Measurements from ENCODE around the gene RHEB. TPM values are rescaled to one million over a fixed set of nuclear protein-coding genes. Genes with fewer than 3 reads are reported as not detected.
A peak's percentile ranks its signal among the peaks of the same experiment; 100 is the strongest.
"Not testable (repeated sequence)": the region's sequence is repeated elsewhere in the genome, so short reads cannot be mapped to it uniquely, and the experiment has no call there.

The RHEB gene
- total RNA-seq, 2 experiments from 2014 or later, result 86.8 to 90.7 TPM

DNA sequence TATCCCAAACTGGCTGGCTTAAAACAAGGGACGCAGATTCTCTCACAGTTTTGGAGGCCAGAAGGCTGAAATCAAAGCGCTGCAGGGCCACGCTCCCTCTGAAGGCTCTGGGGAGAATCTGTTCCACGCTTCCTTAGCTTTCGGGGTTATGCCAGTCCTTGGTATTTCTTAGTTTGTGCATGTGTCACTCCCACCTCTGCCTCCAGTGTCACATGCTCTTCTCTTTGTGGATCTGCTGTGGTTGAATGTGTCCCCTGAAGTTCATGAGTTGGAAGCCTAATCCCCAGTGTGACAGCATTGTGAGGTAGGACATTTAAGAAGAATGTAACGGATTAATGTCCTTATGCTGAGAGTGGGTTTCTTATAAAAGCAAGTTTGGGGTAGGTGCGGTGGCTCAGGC lies 29.4 kb upstream of the RHEB start:
- Mint-ChIP-seq H3K4me1 (peaks cover 5% of the 10 kb centered on the region), H3K36me3 (ENCODE audit: low read depth) (no peaks in the 10 kb centered on the region), H3K27me3 (peaks cover 28% of the 10 kb centered on the region)

DNA sequence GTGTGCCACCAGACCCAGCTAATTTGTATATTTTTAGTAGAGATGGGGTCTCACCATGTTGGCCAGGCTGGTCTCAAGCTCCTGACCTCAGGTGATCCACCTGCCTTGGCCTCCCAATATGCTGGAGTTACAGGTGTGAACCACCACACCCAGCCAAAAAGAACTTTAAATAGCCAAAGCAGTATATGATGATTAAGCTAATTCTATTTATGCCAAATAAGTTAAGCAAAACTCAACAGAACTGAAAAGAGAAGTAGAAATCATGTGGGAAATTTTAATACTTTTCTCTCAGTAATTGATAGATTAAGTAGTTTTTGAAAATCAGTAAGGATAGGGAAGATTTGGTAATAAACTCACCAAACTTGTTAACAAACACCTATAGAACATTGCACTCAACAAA lies 24.5 kb upstream of the RHEB start:
- ChIA-PET CTCF (no interaction called here), POLR2A (no interaction called here)
- Mint-ChIP-seq H3K9me3 (no peaks in the 10 kb centered on the region), H3K27me3 (peaks cover 31% of the 10 kb centered on the region), H3K4me3 (no peak overlapping the region), H3K27ac (no peak overlapping the region), H3K36me3 (ENCODE audit: low read depth) (no peaks in the 10 kb centered on the region), H3K4me1 (no peaks in the 10 kb centered on the region)
- no peak for DNase-seq

More for the DNA sequence above, 29.4 kb upstream of the RHEB start:
- no peak overlapping the region for H3K27ac Mint-ChIP-seq
- DNase-seq, result no peak
- CTCF ChIA-PET, result interaction anchor here (0.6 to 1.3 kb wide), 2 partner anchors 10 to 234 kb away, joined by 3 to 4 read pairs; no protein-coding TSS in a partner anchor
- no peak overlapping the region for H3K4me3 Mint-ChIP-seq
- H3K9me3 Mint-ChIP-seq, result no peaks in the 10 kb centered on the region
- POLR2A ChIA-PET, result no interaction called here

DNA sequence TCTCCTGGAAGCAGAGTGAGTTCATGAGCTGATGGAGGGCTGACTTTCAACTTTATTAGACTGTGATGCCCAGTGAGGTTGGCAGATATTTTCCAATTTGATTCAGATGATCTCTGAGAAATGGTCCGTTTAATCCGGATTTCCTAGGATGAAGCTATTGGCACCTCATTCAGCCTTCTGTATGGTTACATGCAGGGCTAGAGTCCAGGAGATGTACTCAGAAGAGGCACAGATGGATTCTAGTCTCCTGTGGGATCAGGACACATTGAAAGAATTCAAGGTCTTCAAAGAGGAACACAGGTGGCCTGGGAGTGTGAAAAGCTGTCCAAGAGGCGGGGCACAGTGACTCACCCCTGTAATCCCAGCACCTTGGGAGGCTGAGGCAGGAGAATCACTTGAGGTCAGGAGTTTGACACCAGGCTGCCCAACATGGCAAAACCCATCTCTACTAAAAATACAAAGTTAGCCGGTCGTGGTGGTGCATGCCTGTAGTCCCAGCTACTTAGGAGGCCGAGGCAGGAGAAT lies 23.0 kb upstream of the RHEB start:
- Mint-ChIP-seq H3K27me3 (peaks cover 38% of the 10 kb centered on the region), H3K4me3 (no peak overlapping the region), H3K27ac (no peak overlapping the region), H3K9me3 (no peaks in the 10 kb centered on the region), H3K36me3 (ENCODE audit: low read depth) (no peaks in the 10 kb centered on the region), H3K4me1 (peaks cover 4% of the 10 kb centered on the region)
- DNase-seq, result no peak
- POLR2A ChIA-PET, result no interaction called here
- CTCF ChIA-PET, result no interaction called here

DNA sequence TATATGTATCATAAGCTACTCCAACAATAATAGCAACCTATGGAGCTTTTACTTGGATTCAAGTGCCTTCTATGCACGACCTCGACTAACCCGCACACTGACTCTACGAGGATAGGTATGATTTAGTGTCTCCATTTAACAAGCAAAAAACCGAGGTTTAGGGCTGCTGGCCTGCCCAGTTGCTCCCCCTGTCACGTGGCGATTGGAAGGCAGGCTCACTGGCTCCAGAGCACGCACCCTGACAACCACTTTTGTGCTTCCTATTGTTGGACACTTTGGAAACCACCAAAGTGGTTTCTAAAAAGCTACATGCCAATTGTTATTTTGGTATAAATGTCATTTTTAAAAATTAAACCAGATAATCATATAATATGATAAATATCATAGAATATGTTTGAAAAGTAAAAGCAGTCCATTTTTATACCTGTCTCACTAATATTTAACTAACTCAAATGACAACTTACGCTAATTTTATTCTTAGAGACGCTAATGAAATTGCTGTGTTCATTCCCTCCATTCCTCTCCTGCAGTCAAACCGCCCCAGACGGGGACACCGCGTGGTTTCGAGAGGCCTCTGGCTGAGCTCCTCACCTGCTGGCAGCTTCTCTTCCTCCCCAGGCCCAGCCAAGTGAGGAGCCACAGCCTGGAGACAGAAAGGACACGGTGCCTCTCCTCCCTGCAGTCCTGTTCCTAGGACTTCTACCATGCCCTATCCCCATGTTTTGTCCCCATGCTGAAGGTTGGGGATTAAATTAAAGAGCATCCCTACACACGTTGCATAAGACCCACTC lies 22.2 kb upstream of the RHEB start:
- Mint-ChIP-seq H3K27me3 (peaks cover 35% of the 10 kb centered on the region), H3K4me3 (no peak overlapping the region), H3K4me1 (peaks cover 4% of the 10 kb centered on the region), H3K27ac (no peak overlapping the region), H3K36me3 (ENCODE audit: low read depth) (no peaks in the 10 kb centered on the region), H3K9me3 (no peaks in the 10 kb centered on the region)
- ChIA-PET CTCF (interaction anchor here (0.5 kb wide), 1 partner anchor 966 kb away, joined by 3 read pairs; no protein-coding TSS in a partner anchor), POLR2A (no interaction called here)
- no peak for DNase-seq

DNA sequence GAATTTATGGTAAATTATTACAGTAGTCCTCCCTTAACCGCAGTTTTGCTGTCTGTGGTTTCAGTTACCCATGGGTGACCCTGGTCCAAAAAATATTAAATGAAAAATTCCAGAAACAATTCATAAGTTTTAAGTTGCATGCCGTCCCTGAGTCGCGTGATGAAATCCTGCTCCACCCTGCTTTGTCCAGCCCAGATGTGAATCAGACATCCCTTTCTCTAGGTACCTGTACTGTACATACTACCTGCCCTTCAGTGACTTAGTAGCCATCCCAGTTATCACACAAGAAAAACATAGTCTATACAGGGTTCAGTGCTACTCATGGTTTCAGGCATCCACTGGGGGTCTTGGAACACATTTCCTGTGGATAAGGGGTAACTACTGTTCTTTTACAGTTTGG lies 20.5 kb upstream of the RHEB start:
- ChIA-PET POLR2A (no interaction called here), CTCF (no interaction called here)
- no peaks in the 10 kb centered on the region for H3K36me3 Mint-ChIP-seq (ENCODE audit: low read depth)
- no peaks in the 10 kb centered on the region for H3K9me3 Mint-ChIP-seq
- H3K27me3 Mint-ChIP-seq, result peaks cover 25% of the 10 kb centered on the region
- no peak for DNase-seq
- no peak overlapping the region for H3K4me3 Mint-ChIP-seq
- H3K27ac Mint-ChIP-seq, result no peak overlapping the region
- peaks cover 4% of the 10 kb centered on the region for H3K4me1 Mint-ChIP-seq

DNA sequence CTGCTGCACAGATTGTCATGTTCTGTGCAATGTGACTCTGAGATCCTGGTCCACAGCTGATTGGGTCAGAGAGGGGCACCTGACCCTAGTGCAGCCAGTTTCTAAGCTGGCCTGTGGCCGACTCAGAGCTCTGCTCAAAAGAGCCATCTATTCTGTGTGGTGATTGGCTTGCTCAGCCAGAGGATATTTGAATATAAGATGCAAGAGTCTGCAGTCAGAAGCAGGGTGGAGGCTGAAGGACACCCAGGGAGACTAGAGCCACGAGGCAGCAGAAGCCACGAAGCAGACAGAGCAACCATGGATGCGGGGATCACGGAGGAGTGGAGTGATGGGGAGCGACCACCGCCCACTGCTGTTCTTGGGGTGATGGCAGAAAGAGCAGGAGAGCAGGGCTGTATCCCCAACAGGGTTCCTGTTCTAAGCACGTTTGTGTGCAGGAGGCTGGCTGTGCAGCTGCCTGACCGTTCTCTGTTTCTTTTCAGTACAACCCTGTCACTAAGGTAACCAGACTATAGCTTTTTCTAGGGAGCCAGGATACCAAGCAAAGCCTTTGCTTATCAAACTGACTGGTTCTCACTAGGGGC lies 19.5 kb upstream of the RHEB start:
- no peak for DNase-seq
- H3K4me1 Mint-ChIP-seq, result peaks cover 4% of the 10 kb centered on the region
- POLR2A ChIA-PET, result no interaction called here
- CTCF ChIA-PET, result interaction anchor here (0.9 to 1.3 kb wide), 2 partner anchors 11 kb away, joined by 4 to 5 read pairs; no protein-coding TSS in a partner anchor
- no peak overlapping the region for H3K4me3 Mint-ChIP-seq
- no peak overlapping the region for H3K27ac Mint-ChIP-seq
- no peaks in the 10 kb centered on the region for H3K9me3 Mint-ChIP-seq
- peaks cover 20% of the 10 kb centered on the region for H3K27me3 Mint-ChIP-seq
- no peaks in the 10 kb centered on the region for H3K36me3 Mint-ChIP-seq (ENCODE audit: low read depth)

DNA sequence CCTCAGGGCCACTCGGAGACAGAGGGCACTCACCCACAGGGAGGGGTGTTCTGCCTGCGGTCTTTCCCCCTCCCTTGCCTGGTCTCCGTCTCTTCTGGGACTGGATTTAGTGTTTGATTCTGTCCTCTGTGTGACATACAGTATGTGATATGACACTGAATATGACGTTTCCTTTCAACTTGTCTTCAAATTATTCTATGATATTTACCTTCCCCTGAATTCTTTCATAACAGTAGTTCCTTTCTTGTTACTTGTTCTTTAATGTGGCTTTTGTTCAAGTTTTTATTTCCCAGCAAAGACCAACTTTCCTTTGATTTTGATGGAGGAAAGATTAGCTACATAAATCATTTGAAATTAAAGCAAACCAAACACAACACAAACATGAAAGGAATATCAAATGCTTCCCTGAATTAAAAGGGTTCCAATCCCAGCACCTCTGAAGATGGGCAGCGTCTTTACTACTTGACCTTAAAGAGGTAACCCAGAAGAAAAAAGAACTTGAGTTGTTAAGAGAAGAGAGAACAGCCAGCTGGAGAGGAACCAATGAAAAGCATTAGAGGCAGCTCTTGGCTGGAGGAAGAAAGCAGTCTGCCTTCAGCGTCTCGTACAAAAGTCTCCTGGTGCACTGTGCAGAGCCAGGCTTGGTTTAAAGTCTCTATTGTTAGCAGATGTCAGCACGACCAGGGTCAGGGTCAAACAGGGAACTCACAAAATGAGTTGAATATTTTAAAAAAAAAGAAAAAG lies 18.3 kb upstream of the RHEB start:
- H3K27me3 Mint-ChIP-seq, result peaks cover 13% of the 10 kb centered on the region
- H3K4me1 Mint-ChIP-seq, result peaks cover 4% of the 10 kb centered on the region
- H3K4me3 Mint-ChIP-seq, result no peak overlapping the region
- no peak for DNase-seq
- H3K9me3 Mint-ChIP-seq, result no peaks in the 10 kb centered on the region
- ChIA-PET CTCF (interaction anchor here (0.7 to 1.3 kb wide), 2 partner anchors 10 to 22 kb away, joined by 3 to 5 read pairs; no protein-coding TSS in a partner anchor), POLR2A (no interaction called here)
- no peak overlapping the region for H3K27ac Mint-ChIP-seq
- H3K36me3 Mint-ChIP-seq (ENCODE audit: low read depth), result no peaks in the 10 kb centered on the region

DNA sequence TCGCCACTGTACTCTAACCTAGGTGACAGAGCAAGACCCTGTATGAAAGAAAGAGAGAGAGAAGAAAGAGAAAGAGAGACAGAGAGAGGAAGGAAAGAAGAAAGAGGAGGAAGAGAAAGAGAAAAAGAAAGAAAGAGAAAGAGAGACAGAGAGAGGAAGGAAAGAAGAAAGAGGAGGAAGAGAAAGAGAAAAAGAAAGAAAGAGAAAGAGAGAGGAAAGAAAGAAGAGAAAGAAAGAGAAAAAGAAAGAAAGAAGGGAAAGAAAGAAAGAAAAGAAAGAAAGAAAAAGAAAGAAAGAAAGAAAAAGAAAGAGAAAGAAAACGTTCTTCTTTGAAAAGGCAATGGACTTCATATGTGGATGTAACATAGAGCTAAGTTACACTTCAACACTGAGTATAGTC lies 16.5 kb upstream of the RHEB start:
- POLR2A ChIA-PET; H3K36me3 Mint-ChIP-seq (ENCODE audit: low read depth): not testable (repeated sequence)
- CTCF ChIA-PET, result interaction anchor here (0.6 kb wide), 1 partner anchor 419 kb away, joined by 3 read pairs; no protein-coding TSS in a partner anchor

DNA sequence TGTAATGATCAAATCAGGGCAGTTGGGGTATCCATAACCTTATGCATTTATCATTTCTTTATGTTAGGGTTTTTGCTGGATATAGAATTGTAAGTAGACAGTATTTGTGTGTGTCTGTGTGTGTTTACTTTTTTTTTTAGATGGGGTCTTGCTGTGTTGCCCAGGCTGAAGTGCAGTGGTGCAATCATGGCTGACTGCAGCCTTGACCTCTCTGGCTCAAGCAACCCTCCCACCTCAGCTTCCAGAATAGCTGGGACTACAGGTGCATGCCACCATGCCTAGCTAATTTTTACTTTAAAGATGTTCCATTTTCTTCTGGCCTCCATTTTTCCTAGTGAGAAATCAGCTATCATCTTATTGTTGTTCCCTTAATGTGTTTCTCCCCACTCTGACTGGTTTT lies 10.1 kb upstream of the RHEB start:
- DNase-seq, result no peak
- POLR2A ChIA-PET, result no interaction called here
- H3K4me1 Mint-ChIP-seq, result no peaks in the 10 kb centered on the region
- CTCF ChIA-PET, result interaction anchor here (0.9 kb wide), 1 partner anchor 10 kb away, joined by 3 read pairs; no protein-coding TSS in a partner anchor
- no peak overlapping the region for H3K27ac Mint-ChIP-seq
- H3K9me3 Mint-ChIP-seq, result peaks cover 19% of the 10 kb centered on the region
- no peak overlapping the region for H3K4me3 Mint-ChIP-seq
- H3K27me3 Mint-ChIP-seq, result peaks cover 15% of the 10 kb centered on the region
- peaks cover 7% of the 10 kb centered on the region for H3K36me3 Mint-ChIP-seq (ENCODE audit: low read depth)

More for the DNA sequence above, 16.5 kb upstream of the RHEB start:
- peaks cover 16% of the 10 kb centered on the region for H3K27me3 Mint-ChIP-seq
- not testable (repeated sequence) for DNase-seq, H3K4me1 Mint-ChIP-seq, H3K9me3 Mint-ChIP-seq, H3K4me3 Mint-ChIP-seq, H3K27ac Mint-ChIP-seq

DNA sequence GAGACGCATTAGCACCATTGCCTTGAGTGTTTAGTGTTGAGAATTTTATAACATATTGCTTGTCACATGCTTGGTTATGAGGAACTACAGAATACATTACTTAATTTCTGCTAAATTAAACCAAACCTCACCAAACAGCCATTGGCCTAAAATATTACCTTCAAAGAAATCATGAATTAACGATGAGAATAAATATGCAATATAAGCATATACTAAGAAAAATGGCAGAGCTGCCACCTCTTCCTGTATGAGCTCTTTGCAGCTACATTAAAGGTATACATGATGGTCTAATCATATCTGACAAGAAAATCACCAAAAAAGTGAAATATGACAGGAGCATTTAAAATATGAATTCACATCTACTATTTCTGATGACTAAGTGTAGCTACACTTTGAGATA lies 5.2 kb upstream of the RHEB start:
- ChIA-PET POLR2A (no interaction called here), CTCF (interaction anchor here (0.6 to 1.3 kb wide), 2 partner anchors 27 to 87 kb away, joined by 3 to 4 read pairs; no protein-coding TSS in a partner anchor)
- Mint-ChIP-seq H3K4me1 (peaks cover 9% of the 10 kb centered on the region), H3K9me3 (peaks cover 5% of the 10 kb centered on the region), H3K27me3 (peaks cover 14% of the 10 kb centered on the region), H3K27ac (no peak overlapping the region), H3K4me3 (no peak overlapping the region), H3K36me3 (ENCODE audit: low read depth) (peaks cover 3% of the 10 kb centered on the region)
- DNase-seq, result no peak

DNA sequence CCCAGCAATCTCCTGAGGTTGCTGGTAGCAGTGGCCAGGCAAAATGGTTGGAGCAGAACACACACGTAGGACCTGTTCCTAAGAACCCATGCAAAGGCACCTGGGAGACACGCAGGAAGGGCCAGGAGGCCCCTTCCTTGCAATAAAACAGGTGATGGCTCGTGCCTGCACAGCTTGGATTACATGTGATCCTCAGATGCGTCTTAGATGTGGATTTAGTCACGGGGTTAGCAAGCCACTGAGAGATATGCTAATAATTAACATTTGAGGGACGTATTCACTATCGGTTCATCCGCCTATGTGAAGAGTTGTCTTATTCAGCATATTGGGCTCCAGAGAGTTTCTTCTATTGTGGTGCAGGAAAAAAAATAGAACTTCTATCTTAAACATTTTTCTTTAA lies 4.6 kb upstream of the RHEB start:
- Mint-ChIP-seq H3K4me3 (no peak overlapping the region), H3K36me3 (ENCODE audit: low read depth) (peaks cover 3% of the 10 kb centered on the region), H3K9me3 (peaks cover 2% of the 10 kb centered on the region), H3K27ac (no peak overlapping the region), H3K4me1 (peaks cover 9% of the 10 kb centered on the region), H3K27me3 (peaks cover 11% of the 10 kb centered on the region)
- POLR2A ChIA-PET, result no interaction called here
- no peak for DNase-seq
- CTCF ChIA-PET, result interaction anchor here (0.6 kb wide), 1 partner anchor 87 kb away, joined by 3 read pairs; no protein-coding TSS in a partner anchor

DNA sequence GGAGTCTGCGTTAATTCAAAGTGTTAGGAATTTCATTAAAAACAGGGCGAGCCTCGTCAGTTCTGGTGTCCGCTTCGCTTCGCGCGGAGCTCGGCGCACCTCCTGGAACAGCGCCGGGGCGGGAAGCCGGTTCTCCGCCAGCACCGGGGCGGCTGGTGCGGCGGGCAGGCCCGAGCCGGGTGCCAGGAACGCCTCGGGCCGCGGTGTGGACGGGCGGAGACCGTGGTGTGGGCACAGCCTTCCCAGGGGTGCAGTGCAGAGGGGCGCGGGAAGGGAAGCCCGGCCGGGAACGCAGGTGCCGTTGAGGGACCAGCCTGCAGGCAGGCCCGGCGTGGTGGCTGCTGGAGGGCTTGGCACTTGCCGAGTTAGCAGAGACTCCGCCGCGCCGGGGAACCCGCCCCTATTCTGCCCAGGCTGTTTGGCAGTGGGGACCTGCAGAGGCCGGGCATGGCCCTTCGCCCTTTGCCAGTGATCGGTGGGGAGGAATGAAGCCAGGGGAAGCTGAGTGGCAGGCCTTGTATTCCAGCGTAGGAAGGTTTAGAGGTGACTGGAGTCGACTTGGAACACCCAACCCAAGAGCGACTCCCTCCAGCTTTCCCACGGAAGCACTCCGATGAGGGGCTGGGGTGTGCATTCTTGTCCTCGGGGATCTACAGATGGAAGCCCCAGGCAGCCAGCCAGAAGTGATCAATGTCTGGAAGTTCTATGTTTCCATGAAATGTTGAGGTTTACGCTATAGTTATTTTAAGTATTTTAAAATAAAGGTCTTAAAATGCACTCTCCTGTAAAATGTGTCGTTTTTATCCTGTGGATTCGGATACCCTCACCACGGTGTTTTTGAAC lies 945 bp upstream of the RHEB start:
- CTCF ChIA-PET, result interaction anchor here (0.9 to 1.1 kb wide), 5 partner anchors 9 to 262 kb away, joined by 3 to 7 read pairs (median 3); no protein-coding TSS in a partner anchor
- H3K36me3 Mint-ChIP-seq (ENCODE audit: low read depth), result peaks cover 15% of the 10 kb centered on the region
- peaks cover 33% of the 10 kb centered on the region for H3K4me1 Mint-ChIP-seq
- DNase-seq, result peak; percentile 33
- H3K27ac Mint-ChIP-seq, result peak overlapping the region; percentile 99
- H3K4me3 Mint-ChIP-seq, result peak overlapping the region; percentile 91
- H3K9me3 Mint-ChIP-seq, result no peaks in the 10 kb centered on the region
- POLR2A ChIA-PET, result interaction anchor here (0.6 to 1.2 kb wide), 2 partner anchors 46 to 112 kb away, joined by 4 to 10 read pairs; no protein-coding TSS in a partner anchor
- peaks cover 7% of the 10 kb centered on the region for H3K27me3 Mint-ChIP-seq
